Mammary epithelial cell (primary cell): ENCODE results near the gene SNTB2.

ENCODE experiments used
- CTCF ChIP-seq, 2 donors: IDR thresholded peaks in 1 of 2; conservative IDR thresholded peaks in 1 of 2; 2 replicates each; pipeline ENCODE4 v1.5.1; 2011 to 2012; ENCODE audit warnings: inconsistent platforms in 2 of 2, low read length in 2 of 2, mild to moderate bottlenecking in 2 of 2, control low read depth in 1 of 2, low read depth in 1 of 2; ENCODE audit not compliant: insufficient read depth in 1 of 2; ENCODE audit errors: extremely low read depth in 1 of 2
- EZH2 ChIP-seq: IDR thresholded peaks from 2 replicates; pipeline ENCODE4 v1.6.1; 2012; ENCODE audit warnings: low read length, inconsistent platforms, borderline replicate concordance

GRCh38 chr16:69241926-69242325 lies 55.0 kb downstream of the SNTB2 start:
- TF ChIP-seq CTCF (conservative IDR thresholded peaks at IDR 0.05 in 1 of 2, IDR thresholded peaks at IDR 0.05 in 1 of 2; ENCODE audit: extremely low read depth in 1 of 2, insufficient read depth in 1 of 2, low read depth in 1 of 2, low read length in 2 of 2) (no peak), EZH2 (no peak)
